Activated CD4-positive, alpha-beta T cell treated with anti-CD3 and anti-CD28 coated beads for 4 hours (primary cell): ENCODE measurements around the gene SLC18A2.

ENCODE experiments used
- DNase-seq, 2 donors: peaks; one replicate each; pipeline ENCODE4 v3.0.0-alpha.2; 2020

SLC18A2 gene

GRCh38 chr10:117320050-117320665 is 79.2 kb downstream of the SLC18A2 start:
- peak in 1 of 2 donors; percentile 2 for DNase-seq

DNA sequence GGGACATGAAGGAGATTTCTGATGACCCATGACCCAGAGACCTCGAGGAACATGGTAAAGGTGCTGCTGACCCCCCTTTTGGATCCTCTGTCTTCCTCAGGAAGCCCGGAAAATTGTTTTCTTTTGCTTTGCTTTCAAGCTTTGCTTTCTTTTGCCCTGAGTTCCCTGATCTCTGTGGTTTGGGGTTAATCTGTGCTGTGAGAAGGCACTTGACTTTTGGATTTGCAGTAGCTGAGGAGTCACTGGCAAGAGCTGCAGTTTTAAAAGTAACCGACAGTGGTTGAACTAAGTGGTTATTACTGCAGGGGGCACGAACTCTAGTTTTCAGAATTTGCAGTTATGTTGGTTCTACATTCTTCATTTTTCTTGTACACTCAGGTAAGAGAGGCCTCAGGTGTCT is 81.3 kb downstream of the SLC18A2 start:
- DNase-seq, result no peak

- DNase-seq, result no peak
These were observed 83.5 kb downstream of the SLC18A2 start for GRCh38 chr10:117324367-117324766.

DNA sequence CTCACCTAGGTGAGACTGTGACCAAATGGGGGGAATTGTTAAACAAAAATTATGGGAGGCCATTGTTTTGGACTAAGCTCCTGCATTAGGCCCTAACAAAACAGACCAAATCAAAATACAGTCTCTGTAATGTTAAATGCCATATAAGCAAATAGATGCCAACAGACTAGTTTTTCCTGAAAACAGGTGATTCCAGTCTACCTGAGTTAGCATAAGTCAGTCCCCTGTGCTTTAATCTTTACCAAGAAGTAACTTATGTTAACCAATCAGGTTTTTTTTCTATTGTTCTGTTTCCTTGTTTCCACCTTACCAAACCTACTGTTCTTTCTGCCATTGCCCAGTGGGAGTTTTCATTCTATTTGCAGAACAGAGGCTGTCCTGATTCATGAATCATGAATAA is 86.3 kb downstream of the SLC18A2 start:
- no peak for DNase-seq
